MM.1S (cell line): ENCODE measurements around the gene DNAJB6.

Experiments used
- DNase-seq: peaks from one replicate; pipeline ENCODE4 v3.0.0-alpha.2; 2015
- H2AFZ ChIP-seq: fragments of 300-600 bp; sonication (generic); 2 replicates; pipeline ENCODE4 v1.6.0; 2016; ENCODE audit warnings: antibody characterized with exemption, low read length
- H3F3A ChIP-seq: fragments of 300-600 bp; sonication (generic); 2 replicates; pipeline ENCODE4 v1.6.1; 2016; ENCODE audit warnings: mild to moderate bottlenecking, antibody characterized with exemption, low read length, moderate library complexity, mixed read lengths; ENCODE audit not compliant: insufficient read depth
- H3K27ac ChIP-seq: fragments of 300-600 bp; sonication (generic); 2 replicates; pipeline ENCODE4 v1.5.1; 2016; ENCODE audit warnings: mild to moderate bottlenecking, low read length
- H3K27me3 ChIP-seq: fragments of 300-600 bp; sonication (generic); replicated peaks from 2 replicates; pipeline ENCODE4 v1.6.0; 2016; ENCODE audit warnings: low read length; ENCODE audit not compliant: insufficient read depth
- H3K36me3 ChIP-seq: fragments of 300-600 bp; sonication (generic); replicated peaks from 2 replicates; pipeline ENCODE4 v1.6.1; 2016; ENCODE audit warnings: mild to moderate bottlenecking, low read length, mixed read lengths; ENCODE audit not compliant: insufficient read depth
- H3K4me1 ChIP-seq: fragments of 300-600 bp; sonication (generic); 2 replicates; pipeline ENCODE4 v1.6.1; 2016; ENCODE audit warnings: low read length, mixed read lengths
- H3K4me2 ChIP-seq: fragments of 300-600 bp; sonication (generic); 2 replicates; pipeline ENCODE4 v1.6.0; 2016; ENCODE audit warnings: low read depth, low read length
- H3K4me3 ChIP-seq: fragments of 300-600 bp; sonication (generic); 2 replicates; pipeline ENCODE4 v1.5.1; 2016; ENCODE audit warnings: low read length, mixed read lengths
- H3K79me2 ChIP-seq: fragments of 300-600 bp; sonication (generic); 2 replicates; pipeline ENCODE4 v1.6.1; 2016; ENCODE audit warnings: mixed run types, low read length, mixed read lengths
- H3K9ac ChIP-seq: fragments of 300-600 bp; sonication (generic); 2 replicates; pipeline ENCODE4 v1.6.1; 2016; ENCODE audit warnings: low read length, mixed read lengths
- H3K9me2 ChIP-seq: fragments of 300-600 bp; sonication (generic); replicated peaks from 2 replicates; pipeline ENCODE4 v1.6.1; 2016; ENCODE audit warnings: mild to moderate bottlenecking, low read length, mixed read lengths; ENCODE audit not compliant: insufficient read depth
- H3K9me3 ChIP-seq: fragments of 300-600 bp; sonication (generic); replicated peaks from 2 replicates; pipeline ENCODE4 v1.6.1; 2016; ENCODE audit warnings: mild to moderate bottlenecking, low read length, mixed read lengths; ENCODE audit not compliant: insufficient read depth
- H4K20me1 ChIP-seq: fragments of 300-600 bp; sonication (generic); 2 replicates; pipeline ENCODE4 v1.6.1; 2016; ENCODE audit warnings: mild to moderate bottlenecking, low read length, moderate library complexity, mixed read lengths; ENCODE audit not compliant: insufficient read depth
- CTCF ChIP-seq: fragments of 300-600 bp; sonication (generic); IDR thresholded peaks from 2 replicates; pipeline ENCODE4 v1.5.1; 2016; ENCODE audit warnings: antibody characterized with exemption, low read length, mixed read lengths
- EZH2 ChIP-seq: fragments of 300-600 bp; sonication (generic); optimal IDR thresholded peaks from 2 replicates; pipeline ENCODE3; 2017; ENCODE audit warnings: low read depth, mild to moderate bottlenecking, antibody characterized with exemption, low read length, mixed read lengths
- EZH2phosphoT487 ChIP-seq: fragments of 300-600 bp; sonication (generic); IDR thresholded peaks from 2 replicates; pipeline ENCODE4 v1.6.1; 2018; ENCODE audit warnings: antibody characterized with exemption, low read length

DNAJB6 gene

GRCh38 chr7:157335236-157335635 lies 1.6 kb upstream of the DNAJB6 start:
- no peak for DNase-seq
- no peaks in the 10 kb centered on the region for H3K9me3 ChIP-seq
- H3K4me2 ChIP-seq = no peak overlapping the region
- H3K4me1 ChIP-seq = peaks cover 10% of the 10 kb centered on the region
- H3K27ac ChIP-seq = no peak overlapping the region
- TF ChIP-seq EZH2 (no peak), EZH2phosphoT487 (no peak), CTCF (no peak)
- no peak overlapping the region for H2AFZ ChIP-seq
- H3K4me3 ChIP-seq = no peak overlapping the region
- peaks cover 10% of the 10 kb centered on the region for H3F3A ChIP-seq
- peaks cover 4% of the 10 kb centered on the region; the same call in 1 of the 2 replicates for H3K27me3 ChIP-seq
- H4K20me1 ChIP-seq = peaks cover 24% of the 10 kb centered on the region
- H3K9me2 ChIP-seq = no peaks in the 10 kb centered on the region
- no peaks in the 10 kb centered on the region for H3K36me3 ChIP-seq
- no peak overlapping the region for H3K9ac ChIP-seq
- H3K79me2 ChIP-seq = peaks cover 29% of the 10 kb centered on the region

- Histone ChIP-seq H3K27ac (no peak overlapping the region), H3K4me3 (peak overlapping the region; percentile 68)
Measured at GRCh38 chr7:157335991-157336382, 817 bp upstream of the DNAJB6 start.

GRCh38 chr7:157337316-157338149 lies 729 bp downstream of the DNAJB6 start:
- peaks cover 4% of the 10 kb centered on the region; the same call in 1 of the 2 replicates for H3K27me3 ChIP-seq
- no peaks in the 10 kb centered on the region for H3K9me3 ChIP-seq
- TF ChIP-seq EZH2 (no peak), EZH2phosphoT487 (no peak), CTCF (no peak)
- H3K79me2 ChIP-seq = peaks cover 52% of the 10 kb centered on the region
- H3K4me1 ChIP-seq = peaks cover 10% of the 10 kb centered on the region
- peak overlapping the region; percentile 85 for H3K4me3 ChIP-seq
- H3F3A ChIP-seq = peaks cover 10% of the 10 kb centered on the region
- H3K36me3 ChIP-seq = no peaks in the 10 kb centered on the region
- no peak overlapping the region for H2AFZ ChIP-seq
- peaks cover 43% of the 10 kb centered on the region for H4K20me1 ChIP-seq
- no peaks in the 10 kb centered on the region for H3K9me2 ChIP-seq
- H3K9ac ChIP-seq = peak overlapping the region; percentile 68
- H3K4me2 ChIP-seq = peak overlapping the region; percentile 77
- H3K27ac ChIP-seq = peak overlapping the region; percentile 79; the same call in 1 of the 2 replicates
- peak; percentile 77 for DNase-seq

More at GRCh38 chr7:157335991-157336382, 817 bp upstream of the DNAJB6 start:
- TF ChIP-seq EZH2 = no peak
- TF ChIP-seq EZH2phosphoT487 = no peak
- no peak for TF ChIP-seq CTCF
- no peak for DNase-seq
- Histone ChIP-seq H4K20me1 (peaks cover 31% of the 10 kb centered on the region), H3F3A (peaks cover 10% of the 10 kb centered on the region), H3K79me2 (peaks cover 37% of the 10 kb centered on the region), H3K9ac (no peak overlapping the region; the same call in 1 of the 2 replicates), H3K4me1 (peaks cover 10% of the 10 kb centered on the region), H3K9me2 (no peaks in the 10 kb centered on the region), H3K36me3 (no peaks in the 10 kb centered on the region), H3K27me3 (peaks cover 4% of the 10 kb centered on the region; the same call in 1 of the 2 replicates), H3K9me3 (no peaks in the 10 kb centered on the region), H3K4me2 (peak overlapping the region; percentile 89), H2AFZ (peak overlapping the region; percentile 99)
